Activated naive CD4-positive, alpha-beta T cell treated with anti-CD3 and anti-CD28 coated beads, Interleukin-2, amount 50 U/mL, for 16 hours (primary cell): ENCODE data around the gene TBC1D22A.

Experiments used
- DNase-seq: peaks from one replicate; pipeline ENCODE4 v3.0.0-alpha.2; 2020

The TBC1D22A gene

DNA sequence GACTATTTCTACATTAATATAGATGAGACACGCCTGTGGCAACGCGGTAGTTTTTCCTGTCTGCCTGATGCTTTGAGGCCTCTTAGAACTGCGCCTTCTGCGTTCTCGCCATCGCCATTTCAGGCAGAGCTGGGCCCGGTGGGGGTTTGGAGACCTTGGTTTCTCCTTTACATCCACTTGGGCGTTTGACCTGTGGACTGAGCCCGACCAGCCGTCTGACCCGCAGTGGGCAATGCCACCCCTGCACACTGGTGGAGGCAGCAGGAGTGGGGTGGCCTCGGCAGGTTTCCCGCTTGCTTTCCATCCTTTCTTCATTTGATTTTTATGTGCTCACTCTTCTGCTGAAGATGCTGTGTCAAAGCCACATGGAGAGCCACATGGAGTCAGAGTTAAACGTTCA lies 130.4 kb downstream of the TBC1D22A start:
- DNase-seq = no peak

DNA sequence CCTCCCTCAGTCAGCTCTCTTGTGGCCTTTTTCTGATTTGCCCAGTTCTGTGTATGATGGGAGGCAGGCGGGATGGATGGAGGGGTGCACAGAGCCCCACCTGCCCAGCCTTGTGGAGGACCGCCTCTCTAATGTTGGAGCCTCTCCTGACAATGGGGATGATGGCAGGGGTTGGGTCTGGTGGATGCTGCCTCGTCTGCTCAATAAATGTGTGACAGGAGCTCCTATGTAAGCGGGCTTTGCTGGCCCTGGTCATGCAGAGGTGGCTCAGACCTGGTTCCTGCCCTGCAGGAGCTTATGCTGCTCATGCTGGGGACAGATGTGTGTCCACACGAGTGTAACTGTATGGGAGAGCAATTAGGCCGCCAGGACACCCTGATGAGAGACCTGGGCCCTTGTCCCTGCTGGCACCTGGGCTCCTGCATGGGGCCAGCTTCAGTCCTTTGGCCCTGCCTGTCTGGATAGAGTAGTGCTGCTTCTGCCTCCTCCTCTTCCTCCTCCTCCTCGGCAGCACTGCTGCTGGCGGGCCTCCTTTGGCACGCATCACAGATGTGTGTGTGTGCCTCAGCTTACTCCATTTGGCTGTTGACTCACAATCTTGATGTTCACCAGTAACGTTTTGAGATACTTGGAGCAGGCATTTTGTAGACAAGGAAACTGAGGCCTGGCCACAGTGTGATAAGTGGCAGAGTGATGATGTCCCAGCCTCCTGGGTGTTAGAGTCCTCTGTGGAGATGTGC lies 131.0 kb downstream of the TBC1D22A start:
- no peak for DNase-seq

DNA sequence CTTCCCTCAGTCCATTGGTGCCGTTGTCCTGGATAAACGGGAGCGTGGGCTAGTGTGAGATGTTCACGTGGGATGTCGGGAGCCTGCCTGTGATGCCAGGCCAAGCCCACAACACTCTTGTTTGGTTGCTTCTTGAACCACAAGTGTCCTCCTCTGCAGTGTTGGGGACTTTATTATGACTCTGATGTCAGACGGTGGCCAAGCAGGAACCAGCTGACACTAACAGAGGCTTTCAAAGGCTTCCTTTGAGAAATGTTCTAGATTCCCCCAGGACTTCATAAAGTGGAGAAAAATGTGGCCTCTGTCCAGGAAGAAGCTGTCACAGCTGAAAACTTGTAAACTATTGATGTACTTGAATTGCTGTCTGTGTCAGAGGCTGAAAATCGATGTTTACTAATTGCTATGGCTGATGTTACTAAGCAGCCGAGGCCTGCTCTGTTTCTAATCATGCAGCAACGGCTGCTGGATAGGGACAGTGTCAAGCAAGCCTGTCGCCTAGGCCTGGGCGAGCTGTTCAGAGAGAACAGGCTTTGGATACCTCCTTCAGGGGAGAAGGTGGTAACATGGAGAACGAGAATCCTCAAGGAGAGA lies 131.7 kb downstream of the TBC1D22A start:
- no peak for DNase-seq

DNA sequence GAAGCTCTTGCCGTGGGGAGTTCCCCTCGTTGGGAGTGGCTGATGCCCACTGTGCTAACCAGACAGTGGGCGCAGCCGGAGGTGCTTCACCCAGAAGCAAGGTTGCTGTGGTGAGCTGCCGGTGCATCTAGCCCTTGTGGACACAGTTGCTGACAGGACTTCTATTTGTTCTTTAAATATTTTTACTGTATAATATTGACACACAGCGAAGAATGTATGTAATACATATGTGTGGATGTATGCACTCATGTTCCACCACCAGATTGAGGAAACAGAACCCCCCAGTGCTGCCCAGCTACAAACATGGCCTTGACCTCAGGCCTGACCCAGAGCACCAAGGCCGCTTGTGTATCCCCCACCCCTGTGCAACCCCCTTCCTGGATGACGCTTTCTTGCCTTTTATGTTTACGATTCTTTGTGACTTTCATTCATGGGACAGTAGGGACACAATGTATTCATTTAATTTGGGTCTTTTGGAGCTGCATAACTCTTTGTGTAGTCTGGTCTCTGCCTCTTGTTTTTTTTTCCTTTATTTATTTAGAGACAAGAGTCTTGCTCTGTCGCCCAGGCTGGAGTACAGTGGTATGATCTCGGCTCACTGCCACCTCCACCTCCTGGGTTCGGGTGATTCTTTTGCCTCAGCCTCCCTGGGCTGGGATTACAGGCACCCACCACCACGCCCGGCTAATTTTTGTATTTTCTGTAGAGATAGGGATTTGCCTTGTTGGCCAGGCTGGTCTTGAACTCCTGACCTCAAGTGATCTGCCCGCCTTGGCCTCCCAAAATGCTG lies 132.6 kb downstream of the TBC1D22A start:
- no peak for DNase-seq

DNA sequence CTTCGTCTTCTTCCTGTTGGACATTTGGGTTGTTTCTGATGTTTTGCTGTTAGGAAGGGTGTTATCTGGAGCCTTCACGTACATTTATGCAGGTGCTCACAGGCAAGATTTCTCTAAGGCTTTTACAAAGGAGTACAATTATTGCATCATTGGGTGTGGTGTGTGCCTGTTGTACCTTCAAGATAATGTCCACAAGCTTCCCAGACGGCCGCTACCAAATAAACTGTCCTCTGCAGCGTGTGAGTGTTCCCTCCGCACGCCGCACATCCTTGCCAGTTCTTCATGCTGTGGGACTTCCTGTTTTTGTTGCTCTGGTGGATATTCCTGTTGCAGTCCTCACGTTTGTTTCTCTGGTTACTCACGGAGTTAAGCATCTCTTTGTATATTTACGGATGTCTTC lies 133.3 kb downstream of the TBC1D22A start:
- no peak for DNase-seq

GRCh38 chr22:46896166-46896565 lies 133.7 kb downstream of the TBC1D22A start:
- no peak for DNase-seq

GRCh38 chr22:46896568-46897245 lies 134.3 kb downstream of the TBC1D22A start:
- no peak for DNase-seq

- DNase-seq = no peak
Measured at GRCh38 chr22:46897246-46897623, 134.8 kb downstream of the TBC1D22A start.

DNA sequence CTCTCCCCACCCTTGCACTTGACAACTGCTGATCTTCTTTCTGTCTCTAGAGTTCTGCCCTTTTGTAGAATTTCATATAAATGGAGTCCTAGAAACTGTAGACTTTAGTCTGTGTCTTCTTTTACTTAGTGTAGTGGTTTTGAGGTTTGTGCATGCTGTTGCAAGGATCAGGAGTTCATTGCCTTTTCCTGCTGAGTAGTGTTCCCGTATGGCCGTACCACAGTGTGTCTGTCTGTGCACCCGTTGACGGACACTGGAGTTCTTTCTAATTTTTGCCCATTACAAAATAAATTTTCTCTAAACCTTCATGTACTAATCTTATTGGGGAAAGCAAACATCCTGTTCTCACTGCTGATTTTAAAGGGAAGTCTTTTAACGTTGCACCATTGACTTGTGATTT lies 138.1 kb downstream of the TBC1D22A start:
- no peak for DNase-seq

DNA sequence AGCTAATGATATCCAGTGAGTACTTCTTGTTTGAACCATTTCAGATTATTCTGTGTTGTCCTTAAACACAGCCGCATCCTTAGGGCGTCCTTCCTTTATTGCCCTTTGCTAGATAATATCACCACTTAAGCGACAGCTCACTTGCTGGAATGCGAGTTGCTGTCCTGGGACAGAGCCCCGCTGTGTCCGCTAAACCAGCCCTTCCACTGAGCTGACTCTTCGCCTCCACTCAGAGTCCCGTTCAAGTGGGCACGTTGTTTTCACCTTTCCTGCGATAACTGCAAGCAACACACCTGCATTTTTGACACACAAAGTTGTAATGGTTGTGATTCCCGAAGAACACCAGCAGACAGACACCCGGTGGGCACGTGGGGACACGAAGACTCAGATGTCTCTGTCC lies 140.0 kb downstream of the TBC1D22A start:
- no peak for DNase-seq

- DNase-seq = no peak
Measured at GRCh38 chr22:46902998-46903916, 140.8 kb downstream of the TBC1D22A start.

GRCh38 chr22:46905415-46905814 lies 143.0 kb downstream of the TBC1D22A start:
- DNase-seq = no peak

DNA sequence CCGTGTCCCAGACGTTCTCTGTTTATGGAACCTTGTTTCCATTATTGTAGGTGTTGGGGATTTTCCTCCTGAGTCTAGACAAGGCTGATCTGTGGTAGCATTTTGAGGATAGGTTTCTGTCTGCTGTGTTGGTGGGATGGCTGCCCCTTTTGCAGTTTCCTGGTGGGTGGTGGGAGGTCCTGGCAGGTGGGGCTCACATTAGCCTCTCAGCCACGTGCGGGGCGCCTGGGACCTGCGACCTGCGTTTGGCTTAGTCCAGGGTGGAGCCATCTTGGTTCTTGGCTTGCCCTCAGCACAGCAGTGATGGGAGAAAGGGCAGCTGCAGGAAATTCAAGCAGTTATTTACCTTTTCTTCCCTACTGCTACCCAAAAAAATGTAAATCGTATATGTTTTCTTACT lies 143.4 kb downstream of the TBC1D22A start:
- DNase-seq = no peak

DNA sequence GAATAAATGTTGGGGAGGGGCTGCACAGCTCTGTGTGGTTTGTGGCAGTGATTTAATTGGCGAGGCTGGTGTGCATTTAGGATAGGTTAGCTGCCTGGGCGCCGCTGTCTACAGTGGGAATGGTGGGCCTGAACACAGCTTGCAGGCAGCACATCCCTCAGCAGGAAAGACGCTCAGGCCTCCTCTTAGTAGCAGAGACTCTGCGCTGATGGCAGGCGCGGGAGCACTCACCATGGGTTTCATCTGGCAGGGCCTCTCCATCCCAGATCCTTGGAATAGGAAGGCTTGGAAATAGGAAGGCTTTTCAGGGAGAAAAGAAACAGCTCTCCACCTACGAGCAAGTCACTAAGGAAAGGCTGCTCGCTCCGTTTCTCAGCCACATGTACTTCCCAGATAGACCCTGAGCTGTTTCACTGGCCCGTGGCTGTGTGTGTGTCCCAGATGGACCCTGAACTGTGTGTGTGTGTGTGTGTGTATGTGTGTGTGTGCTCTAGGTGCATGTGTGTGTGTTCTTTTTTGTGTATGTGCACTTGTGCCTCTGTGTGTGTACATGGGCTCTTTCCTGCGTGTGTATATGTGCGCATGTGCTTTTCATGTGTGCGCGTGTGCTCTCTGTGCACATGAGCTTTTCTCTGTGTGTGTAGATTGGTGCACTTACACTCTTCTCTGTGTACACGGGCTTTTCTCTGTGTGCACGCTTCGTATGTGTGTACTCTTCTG lies 144.0 kb downstream of the TBC1D22A start:
- no peak for DNase-seq

DNA sequence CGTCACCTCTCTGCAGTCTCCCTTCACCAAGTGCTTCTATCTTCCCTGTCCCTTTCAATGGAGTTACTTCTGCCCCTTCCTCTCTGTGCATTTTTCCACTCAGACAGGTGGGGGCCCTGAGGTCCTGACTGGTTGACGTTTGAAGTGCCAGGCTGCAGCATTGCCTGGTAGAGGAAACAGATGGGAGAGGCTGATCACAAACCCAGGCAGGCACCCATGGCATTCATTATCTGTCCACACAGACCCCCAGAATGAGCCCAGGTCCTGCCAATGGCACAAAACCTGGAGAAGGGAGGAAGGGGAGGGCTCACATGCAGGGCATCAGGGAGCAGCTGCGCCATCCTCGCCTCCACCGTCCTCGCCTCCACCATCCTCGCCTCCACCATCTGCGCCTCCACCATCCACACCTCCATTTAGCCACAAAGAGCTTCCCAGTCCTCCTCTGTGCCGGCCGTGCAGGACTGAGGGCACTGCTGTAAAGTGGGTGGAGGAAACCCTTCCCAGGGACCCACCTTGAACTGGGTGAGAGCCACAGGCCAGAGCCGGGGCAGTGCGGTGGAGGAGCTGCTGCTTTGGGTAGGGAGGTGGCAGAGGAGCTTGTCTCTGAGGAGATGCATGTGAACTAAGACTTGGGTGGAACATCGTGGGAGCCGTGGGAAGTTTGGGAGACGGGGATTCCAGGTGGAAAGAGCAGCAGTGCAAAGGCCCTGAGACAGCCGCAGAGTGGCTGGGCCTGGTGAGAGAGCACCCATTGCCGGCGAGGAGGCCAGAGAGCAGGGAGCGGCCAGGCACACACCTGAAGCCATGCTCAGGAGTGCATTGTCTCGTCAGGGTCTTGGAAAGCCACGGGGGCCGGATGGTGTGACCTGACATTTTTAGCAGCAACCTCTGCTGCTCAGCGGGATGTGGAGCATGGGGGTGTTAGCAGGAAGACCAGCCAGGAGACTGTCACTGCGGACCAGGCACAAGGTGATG lies 145.1 kb downstream of the TBC1D22A start:
- no peak for DNase-seq

DNA sequence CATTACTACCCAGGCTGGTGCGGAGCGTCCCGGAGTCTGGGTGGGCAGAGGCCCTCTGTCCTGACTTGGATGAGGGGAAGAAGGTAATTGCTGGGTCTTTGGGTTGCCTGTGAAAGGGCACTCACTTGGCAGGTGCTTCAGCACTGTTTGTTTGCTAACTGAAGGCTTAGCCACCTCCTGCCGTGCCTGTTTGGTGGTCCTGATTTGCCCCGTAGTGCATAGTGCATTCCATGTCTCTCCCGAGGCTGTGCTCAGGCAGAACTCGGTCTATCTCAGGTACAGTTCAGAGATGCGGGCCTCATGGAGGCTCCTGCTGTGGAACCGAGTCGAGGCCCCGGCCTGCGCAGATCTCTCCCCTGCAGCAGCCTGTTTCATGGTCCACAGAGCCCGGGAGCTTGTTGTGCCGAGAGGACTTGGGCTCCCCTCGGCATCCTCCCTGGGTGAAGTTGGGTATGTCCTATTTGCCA lies 146.2 kb downstream of the TBC1D22A start:
- no peak for DNase-seq

DNA sequence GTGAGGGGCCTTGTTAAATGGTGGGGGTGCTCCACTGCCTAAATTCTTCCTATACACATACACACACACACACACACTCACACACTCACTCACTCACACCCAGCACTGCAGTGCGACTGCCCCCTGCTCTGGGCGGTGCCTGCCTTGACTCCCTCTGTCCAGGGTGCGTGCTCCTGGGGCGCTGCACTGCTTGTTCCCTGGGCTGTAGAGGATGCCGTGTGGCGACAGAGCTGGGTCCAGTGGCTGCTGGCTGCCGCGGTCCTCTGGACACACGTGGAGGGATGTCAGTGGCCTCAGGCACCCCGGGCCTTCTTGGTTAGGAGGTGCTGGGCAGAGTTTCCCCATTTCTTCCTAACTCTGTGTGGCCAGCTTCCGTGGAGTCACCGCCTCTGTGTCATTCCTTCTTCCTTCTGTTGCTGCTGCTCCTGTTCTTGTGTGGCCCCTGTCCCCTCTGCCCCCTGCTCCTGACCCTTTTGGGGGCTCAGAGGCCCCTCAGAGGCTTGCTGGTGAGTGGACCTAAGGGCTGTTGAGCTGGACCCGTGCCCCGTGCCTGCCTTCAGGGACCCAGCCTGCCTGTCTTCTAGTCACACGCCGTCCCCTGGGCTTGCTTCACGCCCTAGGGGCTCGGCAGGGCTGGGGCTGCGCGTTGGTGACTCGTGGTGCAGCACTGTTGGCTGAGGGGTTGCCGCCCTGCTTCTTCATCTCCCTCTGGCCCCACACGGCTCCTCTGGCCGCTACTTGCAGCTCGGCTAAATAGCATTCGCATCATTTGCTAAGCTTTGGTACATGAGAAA lies 147.0 kb downstream of the TBC1D22A start:
- no peak for DNase-seq

DNA sequence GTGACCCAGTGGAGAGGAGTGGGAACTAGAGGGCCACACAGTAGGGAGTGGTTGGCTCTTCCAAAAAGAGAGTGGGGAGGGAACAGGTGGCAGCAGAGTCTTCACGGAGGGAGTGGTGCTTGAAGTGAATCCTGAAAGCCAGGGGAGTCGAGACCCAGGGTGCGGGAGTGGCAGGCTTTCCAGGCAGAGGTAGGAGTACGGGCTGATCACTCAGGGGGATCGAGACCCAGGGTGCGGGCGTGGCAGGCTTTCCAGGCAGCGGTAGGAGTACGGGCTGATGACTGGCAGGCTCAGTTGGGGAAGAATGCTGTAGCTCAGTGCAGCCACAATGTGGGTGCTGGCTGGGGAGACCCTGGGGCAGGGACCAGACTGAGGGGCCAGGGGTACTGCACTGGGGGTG lies 148.2 kb downstream of the TBC1D22A start:
- no peak for DNase-seq

DNA sequence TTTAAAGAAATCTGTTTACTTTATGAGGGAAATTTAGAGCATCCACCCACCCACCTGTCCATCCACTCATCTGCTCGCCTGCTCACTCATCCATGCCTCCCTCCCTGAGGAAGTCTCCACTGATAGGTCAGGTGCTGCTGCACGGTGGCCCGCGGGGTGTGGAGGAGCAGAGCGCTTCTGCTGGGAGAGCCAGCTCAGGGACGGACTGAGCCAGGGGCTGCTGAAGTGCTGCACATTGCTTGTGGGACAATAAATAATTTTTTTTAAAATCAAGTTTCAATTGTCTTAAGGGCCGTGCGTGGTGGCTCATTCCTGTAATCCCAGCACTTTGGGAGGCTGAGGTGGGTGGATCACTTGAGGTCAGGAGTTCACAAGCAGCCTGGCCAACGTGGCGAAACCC lies 148.9 kb downstream of the TBC1D22A start:
- no peak for DNase-seq
